HG02840 (cell line): Measurements from ENCODE around the gene EHBP1.
"Not testable (repeated sequence)": the region's sequence is repeated elsewhere in the genome, so short reads cannot be mapped to it uniquely, and the experiment has no call there.

Source experiments
- ATAC-seq: cut with Tn5 transposase; IDR thresholded peaks from one replicate; pipeline ENCODE4 v1.9.1; 2021; ENCODE audit warnings: mild to moderate bottlenecking, moderate library complexity, moderate number of reproducible peaks; ENCODE audit not compliant: unreplicated experiment, low FRiP score

EHBP1 gene

GRCh38 chr2:62731275-62731674 lies 25.8 kb downstream of the EHBP1 start:
- ATAC-seq = no peak

- ATAC-seq = no peak
These were observed 26.8 kb downstream of the EHBP1 start for GRCh38 chr2:62732262-62732777.

GRCh38 chr2:62733546-62733945 lies 28.0 kb downstream of the EHBP1 start:
- no peak for ATAC-seq

- ATAC-seq = no peak
These were observed 31.5 kb downstream of the EHBP1 start for GRCh38 chr2:62736899-62737559.

GRCh38 chr2:62738981-62739936 lies 33.7 kb downstream of the EHBP1 start:
- ATAC-seq = no peak

GRCh38 chr2:62740221-62740620 lies 34.7 kb downstream of the EHBP1 start:
- ATAC-seq = no peak

- no peak for ATAC-seq
These were observed 35.6 kb downstream of the EHBP1 start for GRCh38 chr2:62741127-62741526.

GRCh38 chr2:62741954-62742722 lies 36.6 kb downstream of the EHBP1 start:
- no peak for ATAC-seq

- ATAC-seq = no peak
These were observed 38.0 kb downstream of the EHBP1 start for GRCh38 chr2:62743506-62743905.

GRCh38 chr2:62744603-62745002 lies 39.1 kb downstream of the EHBP1 start:
- no peak for ATAC-seq

GRCh38 chr2:62745891-62746481 lies 40.5 kb downstream of the EHBP1 start:
- no peak for ATAC-seq

GRCh38 chr2:62747169-62747568 lies 41.7 kb downstream of the EHBP1 start:
- ATAC-seq = no peak

- no peak for ATAC-seq
These were observed 42.4 kb downstream of the EHBP1 start for GRCh38 chr2:62747876-62748275.

- ATAC-seq = not testable (repeated sequence)
These were observed 43.6 kb downstream of the EHBP1 start for GRCh38 chr2:62749111-62749510.

GRCh38 chr2:62757029-62757428 lies 51.5 kb downstream of the EHBP1 start:
- no peak for ATAC-seq

- ATAC-seq = no peak
These were observed 54.5 kb downstream of the EHBP1 start for GRCh38 chr2:62760026-62760425.

- no peak for ATAC-seq
These were observed 55.0 kb downstream of the EHBP1 start for GRCh38 chr2:62760555-62760954.

- ATAC-seq = no peak
These were observed 60.3 kb downstream of the EHBP1 start for GRCh38 chr2:62765619-62766376.

GRCh38 chr2:62768615-62769014 lies 63.1 kb downstream of the EHBP1 start:
- ATAC-seq = no peak

GRCh38 chr2:62770629-62771028 lies 65.1 kb downstream of the EHBP1 start:
- no peak for ATAC-seq
